OCI-LY3 (cell line): ENCODE results near the gene FGD4.

Source experiments
- CTCF ChIP-seq: fragments of 200-600, 300-600 bp; sonication (generic); IDR thresholded peaks from 2 replicates; pipeline ENCODE4 v1.5.1; 2014; ENCODE audit warnings: antibody characterized with exemption, low read length, low read depth
- EZH2phosphoT487 ChIP-seq: fragments of 200-600 bp; shearing (Covaris generic); IDR thresholded peaks from 2 replicates; pipeline ENCODE4 v1.6.1; 2018; ENCODE audit warnings: antibody characterized with exemption, mixed run types, low read depth

- no peak for TF ChIP-seq CTCF
- no peak for TF ChIP-seq EZH2phosphoT487
Measured at GRCh38 chr12:32379213-32379612, 20.1 kb upstream of the FGD4 start.
